ENCODE results near the gene ARID5B. TPM values are rescaled to one million over a fixed set of nuclear protein-coding genes. Genes with fewer than 3 reads are reported as not detected.
"Not testable (repeated sequence)": the region's sequence is repeated elsewhere in the genome, so short reads cannot be mapped to it uniquely, and the experiment has no call there.

Gene ARID5B
- total RNA-seq, 1 experiment from 2014 or later, result 0.04 TPM

DNA sequence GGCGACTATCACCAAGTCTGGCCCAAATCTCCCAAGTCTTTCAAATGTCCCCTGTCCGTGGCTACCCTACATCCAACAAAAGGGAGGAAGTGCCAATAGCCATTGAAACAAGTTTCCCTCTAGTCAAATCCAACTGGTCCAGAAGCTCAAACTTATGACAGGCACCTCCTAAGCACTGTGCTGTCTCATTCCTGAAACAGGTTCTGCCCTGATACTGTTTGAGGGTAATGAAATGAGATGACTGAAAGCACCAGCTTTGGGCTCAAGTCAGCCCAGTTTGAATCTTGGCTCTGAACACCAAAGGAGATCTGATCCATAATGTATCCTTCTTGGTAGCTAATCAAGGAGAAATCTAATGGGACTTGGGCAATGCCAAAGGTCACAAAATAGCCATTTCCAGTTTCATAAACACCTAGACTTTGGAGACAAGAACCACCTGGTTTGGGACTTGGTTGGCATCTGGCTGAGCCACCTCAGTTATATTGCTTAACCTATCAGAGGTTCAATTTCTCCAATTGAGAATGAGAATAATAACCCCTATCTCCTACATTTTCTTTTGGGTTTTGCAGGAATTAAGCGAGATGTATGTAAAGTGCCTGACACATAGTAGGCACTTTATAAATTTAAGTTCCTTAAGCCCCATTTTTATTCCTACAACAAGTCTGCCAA lies 34.7 kb upstream of the ARID5B start:
- no peak overlapping the region for H2AK5ac ChIP-seq (ENCODE audit: insufficient read length, low read length)
- TF ChIP-seq, protein P1, sequence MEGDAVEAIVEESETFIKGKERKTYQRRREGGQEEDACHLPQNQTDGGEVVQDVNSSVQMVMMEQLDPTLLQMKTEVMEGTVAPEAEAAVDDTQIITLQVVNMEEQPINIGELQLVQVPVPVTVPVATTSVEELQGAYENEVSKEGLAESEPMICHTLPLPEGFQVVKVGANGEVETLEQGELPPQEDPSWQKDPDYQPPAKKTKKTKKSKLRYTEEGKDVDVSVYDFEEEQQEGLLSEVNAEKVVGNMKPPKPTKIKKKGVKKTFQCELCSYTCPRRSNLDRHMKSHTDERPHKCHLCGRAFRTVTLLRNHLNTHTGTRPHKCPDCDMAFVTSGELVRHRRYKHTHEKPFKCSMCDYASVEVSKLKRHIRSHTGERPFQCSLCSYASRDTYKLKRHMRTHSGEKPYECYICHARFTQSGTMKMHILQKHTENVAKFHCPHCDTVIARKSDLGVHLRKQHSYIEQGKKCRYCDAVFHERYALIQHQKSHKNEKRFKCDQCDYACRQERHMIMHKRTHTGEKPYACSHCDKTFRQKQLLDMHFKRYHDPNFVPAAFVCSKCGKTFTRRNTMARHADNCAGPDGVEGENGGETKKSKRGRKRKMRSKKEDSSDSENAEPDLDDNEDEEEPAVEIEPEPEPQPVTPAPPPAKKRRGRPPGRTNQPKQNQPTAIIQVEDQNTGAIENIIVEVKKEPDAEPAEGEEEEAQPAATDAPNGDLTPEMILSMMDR (conservative IDR thresholded peaks at IDR 0.05), result no peak
- no peak overlapping the region for H3T11ph ChIP-seq (ENCODE audit: low read length)
- H2BK5ac ChIP-seq (ENCODE audit: insufficient read length, low read length), result no peak overlapping the region
- no peak overlapping the region for H2BK20ac ChIP-seq (ENCODE audit: low read depth, low read length, poor library complexity, severe bottlenecking)
- no peak for DNase-seq
- no peak overlapping the region for H3K23ac ChIP-seq (ENCODE audit: insufficient read length, low read depth, low read length)
- no peak overlapping the region for H3K4me3 Mint-ChIP-seq
- no peak overlapping the region for H3K27ac ChIP-seq (ENCODE audit: insufficient read length, low read depth, low read length)
- H3K9me3 ChIP-seq (ENCODE audit: control insufficient read depth, low read depth, low read length), result no peaks in the 10 kb centered on the region
- no peak overlapping the region for H3K56ac ChIP-seq (ENCODE audit: insufficient read length, low read depth, low read length)
- H3K27me3 Mint-ChIP-seq (ENCODE audit: low read depth), result no peaks in the 10 kb centered on the region
- H2BK15ac ChIP-seq (ENCODE audit: low read depth, low read length), result no peak overlapping the region
- no peak overlapping the region for H3K14ac ChIP-seq (ENCODE audit: insufficient read depth, low read length)
- H4K8ac ChIP-seq (replicated peaks; ENCODE audit: insufficient read length, low read depth, low read length), result no peak overlapping the region
- H3K9ac ChIP-seq (ENCODE audit: extremely low read depth, insufficient read length, low read length), result no peak overlapping the region
- no peak overlapping the region for H2BK12ac ChIP-seq (ENCODE audit: insufficient read length, low read depth, low read length)
- no CpG with 5 or more reads among the region's 3 CpGs for WGBS (ENCODE audit: extremely low coverage, insufficient read length, low lambda C conversion rate)
- no peaks in the 10 kb centered on the region for H3K36me3 Mint-ChIP-seq (ENCODE audit: insufficient read depth in 1 of 3, low read depth in 3 of 3)
- H3K4me1 ChIP-seq (ENCODE audit: insufficient read depth, low read length), result no peaks in the 10 kb centered on the region
- H3K4ac ChIP-seq (ENCODE audit: low read depth, low read length), result no peak overlapping the region
- no peak overlapping the region for H3K4me2 ChIP-seq (ENCODE audit: insufficient read depth, insufficient read length, low read length)
- no peak overlapping the region for H4K91ac ChIP-seq (ENCODE audit: insufficient read length, low read depth, low read length)
- H2BK120ac ChIP-seq (ENCODE audit: low read depth, low read length, poor library complexity, severe bottlenecking), result no peak overlapping the region
- no peaks in the 10 kb centered on the region for H3K23me2 ChIP-seq (ENCODE audit: insufficient read length, low read depth, low read length, poor library complexity, severe bottlenecking)
- H3K9me3 Mint-ChIP-seq, result no peaks in the 10 kb centered on the region
- H3K79me2 ChIP-seq (ENCODE audit: insufficient read depth, low read length), result no peaks in the 10 kb centered on the region
- no peak overlapping the region for H3K18ac ChIP-seq (ENCODE audit: insufficient read length, low read depth, low read length)
- no peaks in the 10 kb centered on the region for H4K20me1 ChIP-seq (ENCODE audit: control insufficient read depth, insufficient read depth, insufficient read length)
- H3K4me1 Mint-ChIP-seq, result peaks cover 0 to 3% of the 10 kb centered on the region in 2 experiments; a peak in 1 of 4 replicates
- no peak overlapping the region for H2AFZ ChIP-seq (ENCODE audit: low read length)
- no peak overlapping the region for H3K27ac Mint-ChIP-seq
- H3K79me1 ChIP-seq (ENCODE audit: insufficient read depth, low read depth, low read length, poor library complexity, severe bottlenecking), result no peaks in the 10 kb centered on the region
- H4K5ac ChIP-seq (ENCODE audit: insufficient read length, low read depth, low read length), result no peak overlapping the region
- H3K27me3 ChIP-seq (ENCODE audit: insufficient read depth, low read length), result no peaks in the 10 kb centered on the region

DNA sequence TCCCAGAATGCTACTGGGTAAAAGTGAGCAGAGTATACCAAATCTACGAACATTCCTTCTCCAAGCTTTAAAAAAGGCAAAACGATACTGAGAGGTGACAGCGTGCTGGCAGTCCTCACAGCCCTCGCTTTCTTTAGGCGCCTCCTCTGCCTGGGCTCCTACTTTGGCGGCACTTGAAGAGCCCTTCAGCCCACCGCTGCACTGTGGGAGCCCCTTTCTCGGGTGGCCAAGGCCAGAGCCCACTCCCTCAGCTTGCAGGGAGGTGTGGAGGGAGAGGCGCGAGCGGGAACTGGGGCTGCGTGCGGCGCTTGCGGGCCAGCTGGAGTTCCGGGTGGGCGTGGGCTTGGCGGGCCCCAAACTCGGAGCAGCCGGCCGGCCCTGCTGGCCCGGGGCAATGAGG lies 34.1 kb upstream of the ARID5B start:
- not testable (repeated sequence) for H3K9me3 Mint-ChIP-seq; H3K79me2 ChIP-seq (ENCODE audit: insufficient read depth, low read length); H4K8ac ChIP-seq (replicated peaks; ENCODE audit: insufficient read length, low read depth, low read length); H3K4me2 ChIP-seq (ENCODE audit: insufficient read depth, insufficient read length, low read length); DNase-seq; H3T11ph ChIP-seq (ENCODE audit: low read length); H3K4ac ChIP-seq (ENCODE audit: low read depth, low read length); H4K20me1 ChIP-seq (ENCODE audit: control insufficient read depth, insufficient read depth, insufficient read length); H3K27ac Mint-ChIP-seq; H2BK5ac ChIP-seq (ENCODE audit: insufficient read length, low read length); H3K56ac ChIP-seq (ENCODE audit: insufficient read length, low read depth, low read length); H3K14ac ChIP-seq (ENCODE audit: insufficient read depth, low read length); H4K91ac ChIP-seq (ENCODE audit: insufficient read length, low read depth, low read length); H3K4me1 ChIP-seq (ENCODE audit: insufficient read depth, low read length); H2AFZ ChIP-seq (ENCODE audit: low read length); H2BK15ac ChIP-seq (ENCODE audit: low read depth, low read length); H3K27ac ChIP-seq (ENCODE audit: insufficient read length, low read depth, low read length); H3K23me2 ChIP-seq (ENCODE audit: insufficient read length, low read depth, low read length, poor library complexity, severe bottlenecking); H3K27me3 Mint-ChIP-seq (ENCODE audit: low read depth); H3K23ac ChIP-seq (ENCODE audit: insufficient read length, low read depth, low read length); H2BK20ac ChIP-seq (ENCODE audit: low read depth, low read length, poor library complexity, severe bottlenecking); H2AK5ac ChIP-seq (ENCODE audit: insufficient read length, low read length); H3K4me3 Mint-ChIP-seq; H3K36me3 Mint-ChIP-seq (ENCODE audit: insufficient read depth in 1 of 3, low read depth in 3 of 3); H4K5ac ChIP-seq (ENCODE audit: insufficient read length, low read depth, low read length); H3K9ac ChIP-seq (ENCODE audit: extremely low read depth, insufficient read length, low read length); H3K4me1 Mint-ChIP-seq; H3K27me3 ChIP-seq (ENCODE audit: insufficient read depth, low read length); H2BK12ac ChIP-seq (ENCODE audit: insufficient read length, low read depth, low read length); H3K9me3 ChIP-seq (ENCODE audit: control insufficient read depth, low read depth, low read length); H2BK120ac ChIP-seq (ENCODE audit: low read depth, low read length, poor library complexity, severe bottlenecking); H3K79me1 ChIP-seq (ENCODE audit: insufficient read depth, low read depth, low read length, poor library complexity, severe bottlenecking); H3K18ac ChIP-seq (ENCODE audit: insufficient read length, low read depth, low read length)
- WGBS (ENCODE audit: extremely low coverage, insufficient read length, low lambda C conversion rate), result no CpG with 5 or more reads among the region's 22 CpGs
